HEK293 (cell line): Measurements from ENCODE around the gene COL9A3.

Experiments
- CTCF ChIA-PET: fragments of 350-600 bp; formaldehyde crosslinking; extraction: SDS; loops from one replicate; lab custom pipeline; 2021; ENCODE audit warnings: antibody characterized with exemption; lab: Yijun Ruan, JAX
- POLR2A ChIA-PET: fragments of 300-600 bp; formaldehyde crosslinking; extraction: SDS; loops from one replicate; lab custom pipeline; 2020; ENCODE audit warnings: antibody characterized with exemption, inconsistent platforms; lab: Yijun Ruan, JAX
- H3K27ac ChIP-seq: fragments of 200-500 bp; sonication (Bioruptor generic); 2 replicates; pipeline ENCODE4 v1.5.1; 2014; ENCODE audit warnings: low read depth, low read length, control low read depth, inconsistent platforms; ENCODE audit errors: extremely low read depth
- H3K36me3 ChIP-seq, 2 experiments: fragments of 200-500 bp in 1 of 2; sonication (Bioruptor generic) in 1 of 2; 1 replicate in 1 of 2; 2 replicates in 1 of 2; pipeline ENCODE4 v1.5.1; 2014 to 2017; ENCODE audit warnings: inconsistent platforms in 2 of 2, low read length in 2 of 2; ENCODE audit not compliant: control insufficient read depth in 2 of 2, insufficient read depth in 1 of 2
- H3K4me1 ChIP-seq: fragments of 200-500 bp; sonication (Bioruptor generic); 2 replicates; pipeline ENCODE4 v1.5.1; 2014; ENCODE audit warnings: mild to moderate bottlenecking, low read length, inconsistent platforms; ENCODE audit not compliant: control insufficient read depth, insufficient read depth
- H3K4me3 ChIP-seq: 2 replicates; pipeline ENCODE4 v1.5.1; 2011; ENCODE audit warnings: low read depth, mild to moderate bottlenecking, control low read depth, low read length, moderate library complexity
- H3K9me3 ChIP-seq: fragments of 200-500 bp; sonication (Bioruptor generic); 2 replicates; pipeline ENCODE4 v1.5.1; 2014; ENCODE audit warnings: low read depth, low read length, inconsistent platforms; ENCODE audit not compliant: control insufficient read depth, insufficient read depth
- GLI4 ChIP-seq: fragments of 450-650 bp; formaldehyde crosslinking; IDR thresholded peaks from 2 replicates; pipeline ENCODE4 v1.5.1; 2016; ENCODE audit warnings: missing biosample characterization, missing genetic modification characterization
- TSHZ1 ChIP-seq: fragments of 450-650 bp; formaldehyde crosslinking; IDR thresholded peaks from 2 replicates; pipeline ENCODE4 v1.5.1; 2016; ENCODE audit warnings: missing biosample characterization, missing genetic modification characterization, borderline replicate concordance
- WT1 ChIP-seq: fragments of 450-650 bp; formaldehyde crosslinking; IDR thresholded peaks from 2 replicates; pipeline ENCODE4 v1.5.1; 2016; ENCODE audit warnings: missing biosample characterization, missing genetic modification characterization
- ZBTB21 ChIP-seq: fragments of 450-650 bp; formaldehyde crosslinking; IDR thresholded peaks from 2 replicates; pipeline ENCODE4 v1.5.1; 2017; ENCODE audit warnings: missing biosample characterization, missing genetic modification characterization
- ZNF140 ChIP-seq: fragments of 450-650 bp; formaldehyde crosslinking; IDR thresholded peaks from 2 replicates; pipeline ENCODE4 v1.5.1; 2016; ENCODE audit warnings: missing biosample characterization, missing genetic modification characterization
- ZNF16 ChIP-seq: fragments of 450-650 bp; formaldehyde crosslinking; IDR thresholded peaks from 2 replicates; pipeline ENCODE4 v1.5.1; 2016; ENCODE audit warnings: low read depth, missing biosample characterization, missing genetic modification characterization
- ZNF175 ChIP-seq: fragments of 450-650 bp; formaldehyde crosslinking; IDR thresholded peaks from 2 replicates; pipeline ENCODE4 v1.5.1; 2016; ENCODE audit warnings: missing biosample characterization, missing genetic modification characterization
- ZNF280C ChIP-seq: fragments of 450-650 bp; formaldehyde crosslinking; IDR thresholded peaks from 2 replicates; pipeline ENCODE4 v1.5.1; 2016; ENCODE audit warnings: missing biosample characterization, missing genetic modification characterization
- ZNF426 ChIP-seq: fragments of 450-650 bp; formaldehyde crosslinking; IDR thresholded peaks from 2 replicates; pipeline ENCODE4 v1.5.1; 2017; ENCODE audit warnings: missing biosample characterization, missing genetic modification characterization, mild to moderate bottlenecking, inconsistent platforms, moderate library complexity
- ZNF514 ChIP-seq: fragments of 450-650 bp; formaldehyde crosslinking; IDR thresholded peaks from 2 replicates; pipeline ENCODE4 v1.5.1; 2016; ENCODE audit warnings: missing biosample characterization, missing genetic modification characterization
- ZNF521 ChIP-seq: fragments of 450-650 bp; formaldehyde crosslinking; IDR thresholded peaks from 2 replicates; pipeline ENCODE4 v1.5.1; 2017; ENCODE audit warnings: missing biosample characterization, mild to moderate bottlenecking, missing genetic modification characterization
- ZNF596 ChIP-seq: fragments of 450-650 bp; IDR thresholded peaks from 2 replicates; pipeline ENCODE4 v1.5.0; 2018; ENCODE audit warnings: missing biosample characterization, mild to moderate bottlenecking, missing genetic modification characterization, moderate library complexity
- ZNF626 ChIP-seq: fragments of 450-650 bp; sonication (Bioruptor Pico); formaldehyde crosslinking; IDR thresholded peaks from 2 replicates; pipeline ENCODE4 v1.5.1; 2018; ENCODE audit warnings: missing biosample characterization, missing genetic modification characterization, inconsistent platforms
- TF ChIP-seq, protein P1 (sequence below): fragments of 450-650 bp; formaldehyde crosslinking; IDR thresholded peaks from 2 replicates; pipeline ENCODE4 v1.5.1; 2016; ENCODE audit warnings: missing biosample characterization, missing genetic modification characterization, low read depth
- TF ChIP-seq, protein P2 (sequence below): fragments of 450-650 bp; formaldehyde crosslinking; IDR thresholded peaks from 2 replicates; pipeline ENCODE4 v1.5.1; 2017; ENCODE audit warnings: missing biosample characterization, missing genetic modification characterization
- TF ChIP-seq, protein P3 (sequence below): fragments of 450-650 bp; formaldehyde crosslinking; conservative IDR thresholded peaks from 2 replicates; pipeline ENCODE4 v1.5.1; 2016; ENCODE audit warnings: low read depth, missing biosample characterization, missing genetic modification characterization

The COL9A3 gene

DNA sequence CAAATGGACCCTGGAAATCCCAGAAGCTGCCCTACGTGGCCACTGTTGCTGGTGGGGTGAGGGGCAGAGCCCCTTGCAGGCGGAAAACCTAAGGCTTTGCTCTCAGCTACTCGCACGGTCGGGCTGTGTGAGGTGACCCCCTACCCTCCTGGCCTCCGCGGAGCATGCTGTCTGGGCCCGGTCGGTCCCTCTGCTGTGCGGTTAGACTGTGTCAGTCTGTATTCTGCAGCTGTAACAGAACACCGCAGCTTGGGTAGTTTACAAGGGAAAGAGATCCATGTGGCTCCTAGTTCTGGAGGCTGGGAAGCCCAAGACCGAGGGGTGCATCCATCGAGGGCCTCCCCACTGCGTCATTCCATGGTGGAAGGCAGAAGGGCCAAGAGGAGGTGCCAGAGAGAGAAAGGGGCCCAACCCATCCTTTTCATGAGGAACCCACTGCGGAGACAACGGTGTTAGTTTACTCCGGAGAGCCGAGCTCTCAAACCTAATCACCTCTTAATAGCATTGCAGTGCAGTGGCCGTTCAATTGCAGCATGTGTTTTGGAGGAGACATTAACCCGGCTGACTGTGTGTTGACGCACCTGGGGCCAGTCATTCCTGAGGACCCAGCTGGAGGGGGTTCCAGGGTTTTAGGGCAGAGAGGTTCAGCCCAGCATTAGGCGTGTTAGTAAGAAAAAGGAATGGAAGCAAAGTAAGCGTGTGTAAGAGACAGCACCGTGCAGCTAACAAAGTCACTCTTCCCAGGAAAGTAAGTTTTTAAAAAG, 18.3 kb downstream of the COL9A3 start (continued):
- TF ChIP-seq, protein P1, sequence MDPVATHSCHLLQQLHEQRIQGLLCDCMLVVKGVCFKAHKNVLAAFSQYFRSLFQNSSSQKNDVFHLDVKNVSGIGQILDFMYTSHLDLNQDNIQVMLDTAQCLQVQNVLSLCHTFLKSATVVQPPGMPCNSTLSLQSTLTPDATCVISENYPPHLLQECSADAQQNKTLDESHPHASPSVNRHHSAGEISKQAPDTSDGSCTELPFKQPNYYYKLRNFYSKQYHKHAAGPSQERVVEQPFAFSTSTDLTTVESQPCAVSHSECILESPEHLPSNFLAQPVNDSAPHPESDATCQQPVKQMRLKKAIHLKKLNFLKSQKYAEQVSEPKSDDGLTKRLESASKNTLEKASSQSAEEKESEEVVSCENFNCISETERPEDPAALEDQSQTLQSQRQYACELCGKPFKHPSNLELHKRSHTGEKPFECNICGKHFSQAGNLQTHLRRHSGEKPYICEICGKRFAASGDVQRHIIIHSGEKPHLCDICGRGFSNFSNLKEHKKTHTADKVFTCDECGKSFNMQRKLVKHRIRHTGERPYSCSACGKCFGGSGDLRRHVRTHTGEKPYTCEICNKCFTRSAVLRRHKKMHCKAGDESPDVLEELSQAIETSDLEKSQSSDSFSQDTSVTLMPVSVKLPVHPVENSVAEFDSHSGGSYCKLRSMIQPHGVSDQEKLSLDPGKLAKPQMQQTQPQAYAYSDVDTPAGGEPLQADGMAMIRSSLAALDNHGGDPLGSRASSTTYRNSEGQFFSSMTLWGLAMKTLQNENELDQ (tag by site-specific recombination): no peak
- no peak for TF ChIP-seq GLI4 (tag by site-specific recombination)
- no peak for TF ChIP-seq ZNF521 (tag by site-specific recombination)
- no peak for TF ChIP-seq ZBTB21 (tag by site-specific recombination)
- TF ChIP-seq, all 188 proteins: peak for 0

- H3K4me3 ChIP-seq: no peak overlapping the region
- ChIA-PET POLR2A (no interaction called here), CTCF (interaction anchor here (0.7 to 1.0 kb wide), 2 partner anchors 11 to 13 kb away, joined by 3 read pairs; no protein-coding TSS in a partner anchor)
- peaks cover 3% of the 10 kb centered on the region; the same call in 1 of the 2 replicates for H3K4me1 ChIP-seq
- TF ChIP-seq, protein P2, sequence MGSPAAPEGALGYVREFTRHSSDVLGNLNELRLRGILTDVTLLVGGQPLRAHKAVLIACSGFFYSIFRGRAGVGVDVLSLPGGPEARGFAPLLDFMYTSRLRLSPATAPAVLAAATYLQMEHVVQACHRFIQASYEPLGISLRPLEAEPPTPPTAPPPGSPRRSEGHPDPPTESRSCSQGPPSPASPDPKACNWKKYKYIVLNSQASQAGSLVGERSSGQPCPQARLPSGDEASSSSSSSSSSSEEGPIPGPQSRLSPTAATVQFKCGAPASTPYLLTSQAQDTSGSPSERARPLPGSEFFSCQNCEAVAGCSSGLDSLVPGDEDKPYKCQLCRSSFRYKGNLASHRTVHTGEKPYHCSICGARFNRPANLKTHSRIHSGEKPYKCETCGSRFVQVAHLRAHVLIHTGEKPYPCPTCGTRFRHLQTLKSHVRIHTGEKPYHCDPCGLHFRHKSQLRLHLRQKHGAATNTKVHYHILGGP (tag by site-specific recombination): no peak
- no peak for TF ChIP-seq ZNF596 (tag by site-specific recombination)
- TF ChIP-seq ZNF426 (tag by site-specific recombination): no peak
- TF ChIP-seq, protein P3, sequence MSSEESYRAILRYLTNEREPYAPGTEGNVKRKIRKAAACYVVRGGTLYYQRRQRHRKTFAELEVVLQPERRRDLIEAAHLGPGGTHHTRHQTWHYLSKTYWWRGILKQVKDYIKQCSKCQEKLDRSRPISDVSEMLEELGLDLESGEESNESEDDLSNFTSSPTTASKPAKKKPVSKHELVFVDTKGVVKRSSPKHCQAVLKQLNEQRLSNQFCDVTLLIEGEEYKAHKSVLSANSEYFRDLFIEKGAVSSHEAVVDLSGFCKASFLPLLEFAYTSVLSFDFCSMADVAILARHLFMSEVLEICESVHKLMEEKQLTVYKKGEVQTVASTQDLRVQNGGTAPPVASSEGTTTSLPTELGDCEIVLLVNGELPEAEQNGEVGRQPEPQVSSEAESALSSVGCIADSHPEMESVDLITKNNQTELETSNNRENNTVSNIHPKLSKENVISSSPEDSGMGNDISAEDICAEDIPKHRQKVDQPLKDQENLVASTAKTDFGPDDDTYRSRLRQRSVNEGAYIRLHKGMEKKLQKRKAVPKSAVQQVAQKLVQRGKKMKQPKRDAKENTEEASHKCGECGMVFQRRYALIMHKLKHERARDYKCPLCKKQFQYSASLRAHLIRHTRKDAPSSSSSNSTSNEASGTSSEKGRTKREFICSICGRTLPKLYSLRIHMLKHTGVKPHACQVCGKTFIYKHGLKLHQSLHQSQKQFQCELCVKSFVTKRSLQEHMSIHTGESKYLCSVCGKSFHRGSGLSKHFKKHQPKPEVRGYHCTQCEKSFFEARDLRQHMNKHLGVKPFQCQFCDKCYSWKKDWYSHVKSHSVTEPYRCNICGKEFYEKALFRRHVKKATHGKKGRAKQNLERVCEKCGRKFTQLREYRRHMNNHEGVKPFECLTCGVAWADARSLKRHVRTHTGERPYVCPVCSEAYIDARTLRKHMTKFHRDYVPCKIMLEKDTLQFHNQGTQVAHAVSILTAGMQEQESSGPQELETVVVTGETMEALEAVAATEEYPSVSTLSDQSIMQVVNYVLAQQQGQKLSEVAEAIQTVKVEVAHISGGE (tag by site-specific recombination): no peak
- no peak for TF ChIP-seq ZNF140
- TF ChIP-seq ZNF16 (tag by site-specific recombination): no peak
- no peak for TF ChIP-seq ZNF280C (tag by site-specific recombination)
- no peak for TF ChIP-seq WT1 (tag by site-specific recombination)
- no peak for TF ChIP-seq ZNF514 (tag by site-specific recombination)
- no peak for TF ChIP-seq TSHZ1
- no peak for TF ChIP-seq ZNF626 (tag by site-specific recombination)
- no peak for TF ChIP-seq ZNF175 (tag by site-specific recombination)
- H3K9me3 ChIP-seq: no peaks in the 10 kb centered on the region
- peaks cover 0 to 39% of the 10 kb centered on the region in 2 experiments; a peak in 1 of 3 replicates for H3K36me3 ChIP-seq
- H3K27ac ChIP-seq: no peak overlapping the region
Measured at GRCh38 chr20:62835931-62836861, 19.3 kb downstream of the COL9A3 start.
